Heart left ventricle (tissue), 16 donors: Measurements from ENCODE around the gene SPOCK1. TPM values are rescaled to one million over a fixed set of nuclear protein-coding genes. Genes with fewer than 3 reads are reported as not detected.

Experiments
- ATAC-seq, 4 donors: fragments of 200-7000 bp; cut with Tn5 transposase; one replicate each; pipeline ENCODE4 v1.9.1; 2020 to 2022; ENCODE audit warnings: moderate library complexity in 4 of 4, mild to moderate bottlenecking in 3 of 4, moderate number of reproducible peaks in 1 of 4
- DNase-seq, 5 donors: peaks; one replicate each; pipeline ENCODE4 v3.0.0-alpha.2; 2020
- H3K27ac ChIP-seq, 12 donors: fragments of 200-600 bp; sonication (generic) in 4 of 12; one replicate each; pipeline versions ENCODE4 v1.5.0 to v1.8.0; 2016 to 2022; ENCODE audit warnings: mild to moderate bottlenecking in 2 of 12
- H3K27me3 ChIP-seq, 9 donors: fragments of 200-600 bp; sonication (generic) in 2 of 9; one replicate each; pipeline versions ENCODE4 v1.5.1 to v1.8.0; 2016 to 2022; ENCODE audit warnings: mild to moderate bottlenecking in 3 of 9
- H3K36me3 ChIP-seq, 9 donors: fragments of 200-600 bp; sonication (generic) in 2 of 9; one replicate each; pipeline versions ENCODE4 v1.5.0 to v1.8.0; 2018 to 2022; ENCODE audit warnings: mild to moderate bottlenecking in 2 of 9
- H3K4me1 ChIP-seq, 12 donors: fragments of 200-600 bp; sonication (generic) in 4 of 12; one replicate each; pipeline versions ENCODE4 v1.5.0 to v1.8.0; 2016 to 2022; ENCODE audit warnings: mild to moderate bottlenecking in 3 of 12
- H3K4me3 ChIP-seq, 12 donors: fragments of 200-600 bp; sonication (generic) in 4 of 12; one replicate each; pipeline versions ENCODE4 v1.5.0 to v1.8.0; 2017 to 2022; ENCODE audit warnings: mild to moderate bottlenecking in 9 of 12, moderate library complexity in 4 of 12
- H3K9me3 ChIP-seq, 12 donors: fragments of 200-600 bp; sonication (generic) in 4 of 12; one replicate each; pipeline versions ENCODE4 v1.5.0 to v1.8.0; 2016 to 2022; ENCODE audit warnings: mild to moderate bottlenecking in 1 of 12
- POLR2A ChIP-seq, 2 donors: fragments of 450-650 bp; IDR thresholded peaks; one replicate each; pipeline ENCODE4 v1.6.1; 2017; ENCODE audit warnings: antibody characterized with exemption in 2 of 2, mild to moderate bottlenecking in 2 of 2, moderate library complexity in 2 of 2
- WGBS, 4 donors: extraction: QIAGEN DNeasy Blood & Tissue Kit in 2 of 4; methylation state at CpG; one replicate each; pipeline versions ENCODE4 v1.1.5 to v1.1.7; 2013 to 2018; 5-methylcytosine and 5-hydroxymethylcytosine counted together
- intact Hi-C, 10 donors: fragments of 100-400 bp; cut with DNase I; formaldehyde crosslinking; loops; one replicate each; pipeline versions ENCODE4 v1.11.1 to v1.14.2; 2022
- polyA plus RNA-seq, 2 donors: library from polyadenylated mRNA; stranded (reverse); fragments of 200-250 nt; gene quantifications; one replicate each; pipeline ENCODE4 v1.2.3, GENCODE V29; 2013
- total RNA-seq, 9 donors: library from RNA; depleted of rRNA in 2 of 9; stranded (reverse); fragments of >200 nt in 2 of 9; fragmentation: NEBNext Ultra II Directional in 3 of 9; extraction: Animal tissue kit (Norgen Biotek cat#: 25700) in 3 of 9; gene quantifications; one replicate each; pipeline versions ENCODE4 v1.1.0 to v1.2.4, GENCODE V29; 2016 to 2023
- TF ChIP-seq, protein P1 (sequence below), 12 donors: fragments of 200-600 bp; sonication (generic) in 4 of 12; IDR thresholded peaks; one replicate each; pipeline versions ENCODE4 v1.5.0 to v1.8.0; 2018 to 2022; ENCODE audit warnings: antibody characterized with exemption in 12 of 12, mild to moderate bottlenecking in 5 of 12
- donor health status: ischemic (EF 13 %, LVEDD 7.1; RV severe dilation, severe dysfunction).
- donor health status: healthy with polysubstance abuse.
- donor health status: DM: no; HTN: yes; CAD: no.
- donor health status: DM: no; HTN: no; CAD: no.
- donor health status: ischemic (EF 25% LVEDD 6.9; RV normal size, moderate dysfunction).
- donor health status: ischemic (EF 25% LVEDD 5.7; RV mildly dilated, moderate dysfunction).
- donor health status: healthy.
- donor health status: DM: yes; HTN: yes; CAD: no.
- donor health status: ischemic (EF 35%, LVEDD 5.7; RV mildly dilated, moderate dysfunction).
- donor health status: nonischemic (EF 11% LVEDD 7.7; RV severe dilation, severe dysfunction).
- donor health status: DM: yes; HTN: yes; CAD: no.
- donor health status: PGD.
- donor health status: ischemic (EF 29% LVEDD 5.4; RV normal size, mild dysfunction).
- donor health status: nonischemic (EF 23%, LVEDD 6.1; RV moderate dilation, normal function).

The SPOCK1 gene
- total and polyA plus RNA-seq, 11 donors = 7.8 to 51.2 (median 19.9) TPM

DNA sequence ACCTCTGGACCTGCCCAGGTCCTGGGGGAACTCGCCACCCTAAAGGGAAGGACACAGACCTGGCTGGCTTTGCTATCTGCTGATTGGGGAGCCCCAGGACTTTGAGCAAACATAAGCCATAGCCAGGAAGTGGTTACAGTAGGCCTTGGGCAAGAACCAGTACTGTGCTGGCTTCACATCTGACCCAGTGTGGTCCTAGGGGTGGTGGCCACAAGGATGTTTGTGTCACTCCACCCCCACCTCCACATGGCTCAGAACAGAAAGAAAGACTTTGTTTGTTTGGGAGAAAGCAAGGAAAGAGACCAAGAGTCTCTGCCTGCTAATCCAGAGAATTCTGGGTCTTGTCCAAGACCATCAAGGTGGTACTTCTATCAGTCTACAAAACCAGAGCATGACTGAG is 334.2 kb downstream of the SPOCK1 start:
- Histone ChIP-seq H3K4me3 (no peak overlapping the region), H3K27ac (no peak overlapping the region), H3K9me3 (no peaks in the 10 kb centered on the region), H3K27me3 (no peaks in the 10 kb centered on the region), H3K4me1 (no peaks in the 10 kb centered on the region), H3K36me3 (no peaks in the 10 kb centered on the region)
- intact Hi-C loops = no loop called here
- DNase-seq (no peak), ATAC-seq (no peak)
- TF ChIP-seq, protein P1, sequence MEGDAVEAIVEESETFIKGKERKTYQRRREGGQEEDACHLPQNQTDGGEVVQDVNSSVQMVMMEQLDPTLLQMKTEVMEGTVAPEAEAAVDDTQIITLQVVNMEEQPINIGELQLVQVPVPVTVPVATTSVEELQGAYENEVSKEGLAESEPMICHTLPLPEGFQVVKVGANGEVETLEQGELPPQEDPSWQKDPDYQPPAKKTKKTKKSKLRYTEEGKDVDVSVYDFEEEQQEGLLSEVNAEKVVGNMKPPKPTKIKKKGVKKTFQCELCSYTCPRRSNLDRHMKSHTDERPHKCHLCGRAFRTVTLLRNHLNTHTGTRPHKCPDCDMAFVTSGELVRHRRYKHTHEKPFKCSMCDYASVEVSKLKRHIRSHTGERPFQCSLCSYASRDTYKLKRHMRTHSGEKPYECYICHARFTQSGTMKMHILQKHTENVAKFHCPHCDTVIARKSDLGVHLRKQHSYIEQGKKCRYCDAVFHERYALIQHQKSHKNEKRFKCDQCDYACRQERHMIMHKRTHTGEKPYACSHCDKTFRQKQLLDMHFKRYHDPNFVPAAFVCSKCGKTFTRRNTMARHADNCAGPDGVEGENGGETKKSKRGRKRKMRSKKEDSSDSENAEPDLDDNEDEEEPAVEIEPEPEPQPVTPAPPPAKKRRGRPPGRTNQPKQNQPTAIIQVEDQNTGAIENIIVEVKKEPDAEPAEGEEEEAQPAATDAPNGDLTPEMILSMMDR (IDR thresholded peaks at IDR 0.05) = no peak
- TF ChIP-seq POLR2A (IDR thresholded peaks at IDR 0.05) = no peak
- 17 to 80% (median 73%) methylated on average over 1 of the region's 1 CpG for WGBS, 4 donors

DNA sequence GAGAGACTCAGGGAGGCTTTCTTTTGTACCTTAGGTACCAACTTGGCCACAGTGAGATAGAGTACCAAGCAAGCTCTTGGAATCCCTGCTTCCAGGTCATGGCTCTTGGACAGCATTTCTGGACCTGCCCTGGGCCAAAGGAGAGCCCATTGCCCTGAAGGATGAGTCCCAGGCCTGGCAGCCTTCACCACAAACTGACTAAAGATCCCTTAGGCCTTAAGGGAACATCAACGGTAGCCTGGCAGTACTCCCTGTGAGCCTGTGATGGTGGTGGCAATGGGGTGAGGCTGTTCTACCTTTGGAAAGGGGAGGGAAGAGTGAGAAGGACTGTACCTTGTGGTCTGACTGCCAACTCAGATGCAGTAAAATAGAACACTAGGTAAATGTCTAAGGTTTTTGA is 334.6 kb downstream of the SPOCK1 start:
- TF ChIP-seq, protein P1 (IDR thresholded peaks at IDR 0.05) = no peak
- no peak for TF ChIP-seq POLR2A (IDR thresholded peaks at IDR 0.05)
- WGBS, 4 donors = 78 to 88% (median 80%) methylated on average over 1 of the region's 1 CpG
- Histone ChIP-seq H3K9me3 (no peaks in the 10 kb centered on the region), H3K27me3 (no peaks in the 10 kb centered on the region), H3K4me1 (no peaks in the 10 kb centered on the region), H3K27ac (no peak overlapping the region), H3K4me3 (no peak overlapping the region), H3K36me3 (no peaks in the 10 kb centered on the region)
- DNase-seq (no peak), ATAC-seq (peak in 1 of 4 donors; percentile 13)
- intact Hi-C loops = no loop called here

- 91 to 98% (median 93%) methylated on average over 2 of the region's 2 CpGs for WGBS, 4 donors
- TF ChIP-seq, protein P1 (IDR thresholded peaks at IDR 0.05) = no peak
- no peak for DNase-seq
- intact Hi-C loops = no loop called here
- Histone ChIP-seq H3K4me3 (no peak overlapping the region), H3K27me3 (no peaks in the 10 kb centered on the region), H3K27ac (no peak overlapping the region), H3K4me1 (no peaks in the 10 kb centered on the region), H3K9me3 (no peaks in the 10 kb centered on the region), H3K36me3 (no peaks in the 10 kb centered on the region)
- no peak for ATAC-seq
Measured at GRCh38 chr5:137158691-137159090, 340.4 kb downstream of the SPOCK1 start.

GRCh38 chr5:137156180-137156579 is 342.9 kb downstream of the SPOCK1 start:
- no peaks in the 10 kb centered on the region for H3K36me3 ChIP-seq
- ATAC-seq = no peak
- no peak for DNase-seq
- intact Hi-C loops = no loop called here
- no peaks in the 10 kb centered on the region for H3K9me3 ChIP-seq
- no peak for TF ChIP-seq POLR2A (IDR thresholded peaks at IDR 0.05)
- TF ChIP-seq, protein P1 (IDR thresholded peaks at IDR 0.05) = no peak
- no peaks in the 10 kb centered on the region for H3K4me1 ChIP-seq
- H3K27ac ChIP-seq = no peak overlapping the region
- no peak overlapping the region for H3K4me3 ChIP-seq
- 58 to 91% (median 79%) methylated on average over 4 of the region's 4 CpGs for WGBS, 4 donors
- H3K27me3 ChIP-seq = no peaks in the 10 kb centered on the region
